KOPT-K1 (cell line): ENCODE measurements around the gene PUS10.
"Not testable (repeated sequence)": the region's sequence is repeated elsewhere in the genome, so short reads cannot be mapped to it uniquely, and the experiment has no call there.

Source experiments
- H3K27ac ChIP-seq: fragments of 200-600 bp; sonication (generic); 2 replicates; pipeline ENCODE4 v1.5.1; 2016; ENCODE audit warnings: antibody characterized with exemption, mild to moderate bottlenecking, low read depth, low read length; ENCODE audit not compliant: poor library complexity, severe bottlenecking
- H3K36me3 ChIP-seq: fragments of 200-600 bp; sonication (generic); 2 replicates; pipeline ENCODE4 v1.5.1; 2017; ENCODE audit warnings: antibody characterized with exemption, mild to moderate bottlenecking, low read length, moderate library complexity; ENCODE audit not compliant: insufficient read depth
- H3K9me3 ChIP-seq: fragments of 200-600 bp; sonication (generic); 2 replicates; pipeline ENCODE4 v1.5.1; 2017; ENCODE audit warnings: antibody characterized with exemption, low read length, mild to moderate bottlenecking; ENCODE audit not compliant: insufficient read depth, poor library complexity, severe bottlenecking

Gene PUS10

DNA sequence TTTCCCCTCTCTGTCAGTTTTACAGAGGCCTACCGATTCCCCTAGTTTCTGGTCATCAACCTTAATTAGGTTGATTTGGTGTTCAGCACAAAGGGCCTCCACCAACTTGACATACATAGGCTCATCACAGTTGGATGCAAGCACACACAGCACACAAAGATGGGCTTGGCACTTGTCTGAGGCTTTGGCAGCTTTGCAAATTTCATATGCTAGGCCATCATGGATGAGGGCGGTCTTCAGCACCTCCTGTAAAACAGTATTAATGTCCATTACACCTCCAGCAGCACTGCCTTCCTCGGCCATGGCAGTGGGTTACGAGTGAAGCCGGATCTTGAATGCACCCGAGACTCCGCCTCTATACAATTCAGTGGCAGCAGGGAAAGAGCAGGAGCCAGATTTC, 79.8 kb downstream of the PUS10 start:
- Histone ChIP-seq H3K27ac (no peak overlapping the region), H3K36me3 (peaks cover 9% of the 10 kb centered on the region; the same call in 1 of the 2 replicates), H3K9me3 (no peaks in the 10 kb centered on the region)

DNA sequence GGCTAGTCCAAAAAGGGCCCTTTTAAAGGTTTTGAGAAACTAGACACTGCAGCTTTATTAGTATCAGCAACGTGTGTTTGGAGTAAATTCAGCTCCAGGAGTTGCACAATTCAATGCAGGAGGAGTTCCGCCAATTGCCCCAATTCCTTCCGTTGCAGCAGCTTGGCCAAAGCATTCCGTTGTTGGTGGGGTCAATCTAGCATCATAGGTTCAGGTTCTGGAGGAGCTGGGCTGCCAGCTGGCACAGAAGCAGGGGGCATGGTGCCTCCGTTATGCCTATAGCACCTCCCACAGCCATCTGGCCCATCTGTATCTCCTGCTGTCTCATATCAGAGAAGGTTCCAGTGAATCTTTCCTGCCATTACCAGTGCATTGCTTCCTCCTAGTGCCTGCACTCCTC, 81.3 kb downstream of the PUS10 start:
- Histone ChIP-seq H3K36me3 (peaks cover 18% of the 10 kb centered on the region; the same call in 1 of the 2 replicates), H3K27ac (no peak overlapping the region), H3K9me3 (no peaks in the 10 kb centered on the region)

DNA sequence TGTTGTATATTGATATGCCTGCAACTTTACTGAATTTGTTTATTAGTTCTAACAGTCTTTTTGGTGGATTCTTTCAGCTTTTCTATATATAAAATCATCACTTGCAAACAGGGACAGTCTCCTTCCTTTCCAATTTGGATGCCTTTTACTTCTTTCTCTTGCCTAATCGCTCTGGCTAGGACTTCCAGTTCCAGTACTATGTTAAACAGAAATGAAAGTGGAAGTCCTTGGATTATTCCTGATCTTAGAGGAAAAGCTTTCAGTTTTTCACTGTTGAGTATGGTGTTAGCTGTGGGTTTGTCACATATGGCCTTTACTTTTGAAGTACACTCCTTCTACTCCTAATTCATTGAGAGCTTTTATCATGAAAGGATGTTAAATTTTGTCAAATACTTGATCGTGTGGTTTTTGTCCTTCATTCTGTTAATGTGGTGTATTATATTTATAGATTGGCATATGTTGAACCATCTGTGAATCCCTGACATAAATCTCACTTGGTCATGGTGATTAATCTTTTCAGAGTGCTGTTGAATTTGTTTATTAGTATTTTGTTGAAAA, 83.8 kb downstream of the PUS10 start:
- Histone ChIP-seq H3K9me3 (no peaks in the 10 kb centered on the region), H3K36me3 (peaks cover 18% of the 10 kb centered on the region; the same call in 1 of the 2 replicates), H3K27ac (no peak overlapping the region)

DNA sequence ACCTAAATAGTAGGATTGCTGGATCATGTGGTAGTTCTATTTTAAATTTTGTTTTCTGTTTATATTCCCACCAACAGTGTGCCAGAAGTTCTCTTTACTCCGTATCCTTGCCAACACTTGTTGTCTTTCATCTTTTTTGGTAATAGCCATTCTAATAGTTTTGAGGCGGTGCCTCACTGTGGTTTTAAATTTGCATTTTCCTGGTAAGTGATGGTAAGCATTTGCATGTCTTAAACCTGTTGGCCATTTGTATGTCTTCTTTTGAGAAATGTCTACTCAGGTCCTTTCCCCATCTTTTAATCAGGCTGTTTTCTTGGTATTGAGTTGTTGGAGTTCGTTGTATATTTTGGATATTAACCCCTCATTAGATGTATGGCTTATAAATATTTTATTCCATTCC, 85.1 kb downstream of the PUS10 start:
- no peak overlapping the region for H3K27ac ChIP-seq
- peaks cover 19% of the 10 kb centered on the region for H3K36me3 ChIP-seq
- H3K9me3 ChIP-seq, result peaks cover under 1% of the 10 kb centered on the region

DNA sequence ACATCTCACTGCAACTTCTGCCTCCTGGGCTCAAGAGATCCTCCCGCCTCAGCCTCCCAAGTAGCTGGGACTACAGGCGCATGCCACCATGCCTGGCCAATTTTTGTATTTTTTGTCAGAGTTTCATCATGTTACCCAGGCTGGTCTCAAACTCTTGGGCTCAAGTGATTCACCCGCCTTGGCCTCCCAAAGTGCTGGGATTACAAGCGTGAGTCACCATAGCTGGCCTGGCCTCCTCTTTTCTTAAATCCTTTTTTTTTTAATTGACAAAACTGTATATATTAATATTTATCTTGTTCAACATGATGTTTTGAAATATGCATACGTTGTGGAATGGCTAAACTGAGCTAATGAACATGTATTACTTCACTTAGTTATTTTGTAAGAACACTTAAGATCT, 86.0 kb downstream of the PUS10 start:
- not testable (repeated sequence) for H3K27ac ChIP-seq, H3K9me3 ChIP-seq
- H3K36me3 ChIP-seq, result peaks cover 28% of the 10 kb centered on the region

DNA sequence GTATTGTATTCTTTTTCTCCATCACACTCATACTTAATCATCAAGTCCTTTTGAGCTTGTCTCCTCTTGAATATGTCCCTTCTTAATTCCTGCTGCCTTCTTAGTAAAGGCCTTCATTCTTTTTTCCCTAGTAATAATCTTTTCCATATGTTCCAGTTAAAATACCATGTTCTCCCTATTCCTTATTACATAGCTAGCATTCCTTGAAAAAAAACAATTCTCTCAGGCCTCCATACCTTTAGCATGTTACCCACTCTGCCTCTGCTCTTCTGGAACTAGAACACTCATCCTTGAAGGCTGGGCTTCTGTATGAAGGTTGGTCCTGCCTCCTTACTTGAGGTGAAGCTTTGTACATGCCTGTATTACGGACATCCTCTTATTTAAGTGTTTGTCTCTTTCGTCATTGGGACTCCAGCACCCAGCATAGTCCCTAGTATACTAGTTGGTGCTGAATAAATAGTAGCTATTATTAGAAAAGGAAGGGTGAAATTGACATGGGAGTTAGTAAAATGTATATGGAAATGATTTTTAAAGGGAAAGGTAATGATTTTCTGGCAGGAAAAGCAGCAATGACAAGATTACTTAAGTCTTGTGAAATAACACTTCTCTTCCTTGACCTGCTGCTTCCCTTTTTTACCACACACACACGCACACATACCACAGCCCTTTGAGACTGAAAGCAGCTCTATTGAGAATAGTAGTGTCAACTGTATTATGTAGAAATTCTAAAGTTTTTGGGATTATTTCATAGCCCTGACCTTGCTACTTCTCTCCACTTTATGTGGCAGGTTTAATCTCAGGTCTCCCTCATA, 91.1 kb downstream of the PUS10 start:
- H3K9me3 ChIP-seq, result peaks cover 8% of the 10 kb centered on the region
- no peak overlapping the region for H3K27ac ChIP-seq
- peaks cover 36% of the 10 kb centered on the region for H3K36me3 ChIP-seq

DNA sequence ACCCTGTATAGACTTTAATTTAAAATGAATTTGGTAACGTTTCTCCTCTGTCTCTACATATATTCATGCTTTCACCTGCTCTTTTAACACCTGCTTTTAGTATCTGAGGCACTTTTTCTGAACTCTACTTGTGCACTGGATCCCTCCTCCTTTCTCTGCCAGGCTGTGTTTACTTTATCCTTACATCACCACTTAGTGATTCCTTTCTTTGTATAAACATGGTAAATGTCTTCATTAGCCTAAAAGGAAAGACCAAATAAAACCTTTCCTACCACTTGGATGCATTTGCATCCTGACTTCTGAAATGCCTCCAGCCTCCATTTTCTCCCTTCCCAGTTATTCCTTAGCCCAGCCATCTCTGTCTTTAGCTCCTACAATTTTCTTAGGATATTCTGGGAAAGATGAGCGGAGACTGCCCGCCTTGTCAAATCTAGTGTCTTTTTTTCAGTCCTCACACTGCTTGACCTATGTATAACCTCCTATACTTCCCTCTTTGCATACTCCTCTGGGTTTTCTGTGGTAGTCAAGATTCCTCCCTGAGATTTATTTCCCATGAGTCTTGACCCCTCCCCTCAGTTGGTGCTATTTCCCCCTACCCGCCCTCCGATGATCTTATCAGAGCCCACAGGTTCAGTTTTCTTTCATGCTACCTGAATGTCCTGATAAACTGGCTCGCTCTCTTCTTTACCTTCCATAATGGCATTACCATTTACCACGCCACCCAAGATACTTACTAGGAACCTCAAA, 91.9 kb downstream of the PUS10 start:
- H3K27ac ChIP-seq, result no peak overlapping the region
- H3K9me3 ChIP-seq, result peaks cover 8% of the 10 kb centered on the region

DNA sequence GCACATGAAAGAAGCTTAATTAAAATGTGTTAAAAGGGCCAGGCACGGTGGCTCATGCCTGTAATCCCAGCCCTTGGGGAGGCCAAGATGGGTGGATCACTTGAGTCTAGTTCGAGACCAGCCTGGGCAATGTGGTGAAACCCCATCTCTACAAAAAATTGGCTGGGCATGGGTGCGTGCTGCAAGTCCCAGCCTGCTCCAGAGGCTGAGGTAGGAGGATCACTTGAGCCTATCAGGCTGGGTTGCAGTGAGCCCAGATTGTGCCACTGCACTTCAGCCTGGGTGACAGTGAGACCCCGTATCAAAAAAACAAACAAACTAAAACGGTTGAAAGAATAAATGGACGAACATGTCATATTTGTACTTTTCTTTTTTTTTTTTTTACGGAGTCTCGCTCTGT, 110.7 kb downstream of the PUS10 start:
- no peaks in the 10 kb centered on the region for H3K9me3 ChIP-seq
- no peak overlapping the region for H3K27ac ChIP-seq
- H3K36me3 ChIP-seq, result peaks cover 33% of the 10 kb centered on the region

More for the DNA sequence above, 91.9 kb downstream of the PUS10 start:
- peaks cover 44% of the 10 kb centered on the region for H3K36me3 ChIP-seq

DNA sequence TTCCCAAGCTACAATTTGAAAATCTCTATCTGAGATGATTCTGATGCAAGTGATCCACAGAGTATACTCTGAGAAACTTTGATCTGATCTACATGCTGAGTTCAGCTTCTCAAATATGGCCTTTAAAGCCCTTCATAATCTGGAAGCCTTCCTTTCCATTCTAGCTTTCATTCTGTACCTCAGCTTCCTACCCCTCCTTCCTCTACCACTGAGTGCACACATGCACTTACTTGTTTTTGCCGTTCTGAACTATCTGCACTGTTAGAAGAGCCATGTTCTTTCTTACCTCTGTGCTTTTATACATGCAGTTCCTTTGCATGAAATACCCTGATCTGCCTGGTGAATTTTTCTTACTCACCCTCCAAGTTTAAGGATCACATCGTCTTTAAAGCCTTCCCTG, 111.7 kb downstream of the PUS10 start:
- no peaks in the 10 kb centered on the region for H3K9me3 ChIP-seq
- peaks cover 40% of the 10 kb centered on the region for H3K36me3 ChIP-seq
- H3K27ac ChIP-seq, result no peak overlapping the region

DNA sequence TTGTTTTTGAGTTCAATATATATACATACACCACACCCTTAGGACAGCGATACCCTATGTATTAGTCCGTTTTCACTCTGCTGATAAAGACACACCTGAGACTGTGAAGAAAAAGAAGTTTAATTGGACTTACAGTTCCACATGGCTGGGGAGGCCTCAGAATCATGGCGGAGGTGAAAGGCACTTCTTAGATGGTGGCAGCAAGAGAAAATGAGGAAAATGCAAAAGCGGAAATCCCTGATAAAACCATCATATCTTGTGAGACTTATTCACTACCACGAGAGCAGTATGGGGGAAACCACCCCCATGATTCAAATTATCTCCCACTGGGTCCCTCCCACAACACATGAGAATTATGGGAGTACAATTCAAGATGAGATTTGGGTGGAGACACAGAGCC, 112.2 kb downstream of the PUS10 start:
- H3K9me3 ChIP-seq, H3K27ac ChIP-seq: not testable (repeated sequence)
- peaks cover 45% of the 10 kb centered on the region for H3K36me3 ChIP-seq

DNA sequence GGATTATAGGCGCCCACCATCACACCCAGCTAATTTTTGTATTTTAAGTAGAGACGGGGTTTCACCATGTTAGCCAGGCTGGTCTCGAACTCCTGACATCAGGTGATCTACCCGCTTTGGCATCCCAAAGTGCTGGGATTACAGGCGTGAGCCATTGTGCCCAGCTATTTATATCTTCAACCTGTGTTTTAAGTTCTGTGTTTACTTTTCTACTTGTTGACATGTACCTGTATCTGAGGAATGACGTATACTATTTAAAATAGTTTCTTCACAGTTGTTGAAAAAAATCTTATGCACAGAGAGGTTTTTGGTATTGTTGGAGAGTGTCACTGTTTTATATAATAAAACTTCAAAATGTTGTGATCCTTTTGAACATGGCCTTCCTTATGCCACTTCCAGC, 116.8 kb downstream of the PUS10 start:
- H3K36me3 ChIP-seq, result peaks cover 70% of the 10 kb centered on the region
- H3K9me3 ChIP-seq, H3K27ac ChIP-seq: not testable (repeated sequence)

DNA sequence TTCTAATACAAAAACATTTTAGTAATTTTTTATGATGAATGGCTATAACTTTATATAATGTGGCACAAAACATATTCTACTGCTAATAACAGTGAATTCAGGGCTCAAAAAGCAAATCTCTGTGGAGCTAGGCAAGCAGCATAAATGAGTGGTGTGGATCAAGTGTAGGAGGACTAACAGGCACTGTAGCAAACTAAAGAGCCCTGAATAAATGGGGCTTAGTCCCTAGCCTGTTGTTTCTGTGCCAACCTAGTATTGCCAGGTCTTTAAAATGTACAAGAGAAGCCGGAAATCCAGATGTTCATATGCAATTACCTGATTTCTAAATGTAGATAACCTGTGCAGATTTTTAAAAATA, 118.2 kb downstream of the PUS10 start:
- Histone ChIP-seq H3K9me3 (no peaks in the 10 kb centered on the region), H3K27ac (no peak overlapping the region), H3K36me3 (peaks cover 84% of the 10 kb centered on the region)

DNA sequence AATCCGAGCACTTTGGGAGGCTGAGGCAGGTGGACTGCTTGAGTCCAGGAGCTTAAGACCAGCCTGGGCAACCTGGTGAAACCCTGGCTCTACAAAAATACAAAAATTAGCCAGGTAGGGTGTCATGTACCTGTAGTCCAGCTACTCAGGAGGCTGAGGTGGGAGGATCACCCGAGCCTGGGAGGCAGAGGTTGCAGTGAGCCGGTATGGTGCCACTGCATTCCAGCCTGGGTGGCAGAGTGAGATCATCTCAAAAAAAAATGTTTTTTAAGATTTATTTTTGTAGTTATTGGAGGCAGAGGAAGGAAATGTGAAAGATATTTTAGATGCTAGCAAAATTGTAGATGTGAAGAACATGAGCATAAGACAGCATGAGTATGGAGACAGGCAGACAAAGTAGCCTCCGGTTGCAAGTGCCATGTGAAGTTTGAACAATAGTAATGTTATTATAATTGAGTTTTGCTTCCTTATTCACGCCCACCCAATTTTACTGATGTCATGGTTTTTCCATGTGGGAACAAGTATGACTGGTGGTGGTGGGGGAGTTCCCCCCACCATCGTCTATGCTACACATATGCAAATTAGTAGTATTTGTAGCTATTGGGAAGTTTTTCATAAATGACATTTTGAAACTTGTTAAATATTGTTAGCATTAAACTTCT, 118.7 kb downstream of the PUS10 start:
- Histone ChIP-seq H3K9me3 (no peaks in the 10 kb centered on the region), H3K36me3 (peaks cover 90% of the 10 kb centered on the region), H3K27ac (no peak overlapping the region)

DNA sequence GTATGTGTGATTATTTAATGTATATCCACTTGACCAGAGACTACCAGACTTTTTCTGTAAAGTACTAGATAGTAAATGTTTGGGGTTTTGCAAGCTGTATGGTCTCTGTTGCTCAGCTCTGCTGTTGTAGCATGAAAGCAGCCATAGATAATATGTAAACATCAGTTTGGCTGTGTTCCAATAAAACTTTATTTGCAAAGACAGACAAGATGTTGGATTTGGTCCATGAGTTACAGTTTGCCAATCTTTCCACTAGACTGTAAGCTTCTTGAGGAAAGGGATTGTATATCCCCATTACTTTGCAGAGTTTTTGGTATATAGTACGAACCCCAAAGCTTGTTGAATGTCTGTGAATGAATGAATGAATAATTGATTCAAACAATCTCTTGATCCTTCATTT, 119.5 kb downstream of the PUS10 start:
- Histone ChIP-seq H3K9me3 (no peaks in the 10 kb centered on the region), H3K36me3 (peaks cover 94% of the 10 kb centered on the region), H3K27ac (no peak overlapping the region)
